GM12801 (cell line): ENCODE results near the gene COLGALT1.

ENCODE experiments used
- TF ChIP-seq, protein P1 (sequence below): IDR thresholded peaks from one replicate; pipeline ENCODE4 v1.5.1; 2011; ENCODE audit warnings: control low read depth; ENCODE audit not compliant: insufficient read length; ENCODE audit errors: extremely low read depth

Gene COLGALT1

DNA sequence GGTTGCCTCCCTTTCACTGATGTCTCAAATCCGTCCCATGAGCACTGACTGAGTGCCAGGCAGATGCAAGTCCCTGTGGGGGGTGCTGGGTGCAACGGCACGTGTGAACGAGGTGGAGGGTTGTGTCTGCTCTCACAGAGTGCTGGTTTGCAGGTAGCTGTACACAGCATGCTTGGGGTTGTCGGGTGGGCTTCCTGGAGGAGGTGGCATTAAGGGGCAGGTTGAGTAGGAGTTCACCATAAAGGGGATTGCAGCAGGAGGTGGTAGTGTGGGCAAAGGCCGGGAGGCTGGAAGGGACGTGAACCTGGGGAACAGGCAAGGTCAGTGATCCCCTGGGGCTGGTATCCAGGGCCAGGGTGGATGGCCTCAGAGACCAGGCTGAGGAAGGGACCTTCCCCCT, 17.2 kb downstream of the COLGALT1 start:
- TF ChIP-seq, protein P1, sequence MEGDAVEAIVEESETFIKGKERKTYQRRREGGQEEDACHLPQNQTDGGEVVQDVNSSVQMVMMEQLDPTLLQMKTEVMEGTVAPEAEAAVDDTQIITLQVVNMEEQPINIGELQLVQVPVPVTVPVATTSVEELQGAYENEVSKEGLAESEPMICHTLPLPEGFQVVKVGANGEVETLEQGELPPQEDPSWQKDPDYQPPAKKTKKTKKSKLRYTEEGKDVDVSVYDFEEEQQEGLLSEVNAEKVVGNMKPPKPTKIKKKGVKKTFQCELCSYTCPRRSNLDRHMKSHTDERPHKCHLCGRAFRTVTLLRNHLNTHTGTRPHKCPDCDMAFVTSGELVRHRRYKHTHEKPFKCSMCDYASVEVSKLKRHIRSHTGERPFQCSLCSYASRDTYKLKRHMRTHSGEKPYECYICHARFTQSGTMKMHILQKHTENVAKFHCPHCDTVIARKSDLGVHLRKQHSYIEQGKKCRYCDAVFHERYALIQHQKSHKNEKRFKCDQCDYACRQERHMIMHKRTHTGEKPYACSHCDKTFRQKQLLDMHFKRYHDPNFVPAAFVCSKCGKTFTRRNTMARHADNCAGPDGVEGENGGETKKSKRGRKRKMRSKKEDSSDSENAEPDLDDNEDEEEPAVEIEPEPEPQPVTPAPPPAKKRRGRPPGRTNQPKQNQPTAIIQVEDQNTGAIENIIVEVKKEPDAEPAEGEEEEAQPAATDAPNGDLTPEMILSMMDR = no peak

DNA sequence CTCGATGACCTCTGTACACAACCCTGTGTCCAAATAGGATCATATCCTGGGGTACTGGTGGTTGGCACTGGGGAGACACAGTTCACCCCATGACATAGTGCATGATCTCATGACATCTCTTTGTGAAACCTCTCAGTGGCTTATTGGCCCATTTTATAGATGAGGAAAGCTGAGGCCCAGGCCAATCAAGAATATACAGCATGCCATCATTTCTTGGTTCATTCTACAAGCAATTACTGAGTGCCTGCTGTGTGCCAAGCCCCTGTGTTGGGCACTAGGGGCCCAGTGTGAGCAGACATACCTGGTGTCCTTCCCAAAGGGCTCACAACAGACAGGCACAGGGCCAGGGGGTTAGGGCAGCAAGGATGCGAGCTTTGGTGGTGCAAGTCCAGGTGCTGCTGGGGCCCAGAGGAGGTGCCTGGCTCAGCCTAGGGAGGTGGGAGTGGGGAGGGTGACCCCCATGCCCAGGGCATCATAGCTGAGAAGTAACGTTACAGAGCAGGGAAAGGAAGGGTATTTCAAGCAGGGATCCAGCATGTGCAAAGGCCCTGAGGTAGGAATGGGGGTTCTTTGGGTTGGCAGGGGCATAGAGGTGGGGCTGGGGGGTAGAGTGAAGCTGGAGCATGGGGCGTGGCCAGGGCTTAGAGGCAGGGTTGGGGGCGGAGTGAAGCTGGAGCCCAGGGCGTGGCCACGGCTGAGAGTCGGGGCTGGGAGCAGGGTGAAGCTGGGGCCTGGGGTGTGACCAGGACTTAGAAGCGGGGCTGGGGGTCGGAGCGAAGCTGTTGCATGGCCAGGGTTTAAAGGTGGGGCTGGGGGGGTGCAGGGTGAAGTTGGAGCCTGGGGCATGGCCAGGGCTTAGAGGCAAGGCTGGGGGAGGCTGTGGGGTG, 20.7 kb downstream of the COLGALT1 start:
- TF ChIP-seq, protein P1 = no peak

DNA sequence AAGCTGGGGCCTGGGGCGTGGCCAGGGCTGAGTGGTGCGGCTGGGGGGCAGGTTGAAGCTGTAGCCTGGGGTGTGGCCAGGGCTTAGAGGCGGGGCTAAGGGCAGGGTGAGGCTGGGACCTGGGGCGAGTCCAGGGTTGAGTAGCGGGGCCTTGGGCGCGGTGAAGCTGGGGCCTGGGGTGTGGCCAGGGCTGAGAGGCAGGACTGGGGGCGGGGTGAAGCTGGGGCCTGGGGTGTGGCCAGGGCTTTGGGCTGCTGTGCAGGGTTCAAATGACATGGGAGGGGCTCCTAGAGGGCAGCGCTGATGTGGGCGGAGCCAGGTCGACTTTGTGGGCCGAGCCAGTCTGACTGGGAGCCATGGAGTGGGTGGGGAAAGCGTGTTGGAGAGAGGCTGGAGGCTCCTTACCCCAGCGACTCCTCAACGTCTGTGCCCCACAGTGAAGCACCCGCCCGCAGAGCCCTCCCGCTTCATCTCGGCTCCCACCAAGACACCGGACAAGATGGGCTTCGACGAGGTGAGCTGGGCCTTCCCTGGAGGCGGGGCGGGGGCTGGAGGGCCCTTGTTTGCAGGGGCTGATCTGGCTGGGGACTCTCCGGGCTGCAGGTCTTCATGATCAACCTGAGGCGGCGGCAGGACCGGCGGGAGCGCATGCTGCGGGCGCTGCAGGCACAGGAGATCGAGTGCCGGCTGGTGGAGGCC, 21.5 kb downstream of the COLGALT1 start:
- TF ChIP-seq, protein P1 = no peak

DNA sequence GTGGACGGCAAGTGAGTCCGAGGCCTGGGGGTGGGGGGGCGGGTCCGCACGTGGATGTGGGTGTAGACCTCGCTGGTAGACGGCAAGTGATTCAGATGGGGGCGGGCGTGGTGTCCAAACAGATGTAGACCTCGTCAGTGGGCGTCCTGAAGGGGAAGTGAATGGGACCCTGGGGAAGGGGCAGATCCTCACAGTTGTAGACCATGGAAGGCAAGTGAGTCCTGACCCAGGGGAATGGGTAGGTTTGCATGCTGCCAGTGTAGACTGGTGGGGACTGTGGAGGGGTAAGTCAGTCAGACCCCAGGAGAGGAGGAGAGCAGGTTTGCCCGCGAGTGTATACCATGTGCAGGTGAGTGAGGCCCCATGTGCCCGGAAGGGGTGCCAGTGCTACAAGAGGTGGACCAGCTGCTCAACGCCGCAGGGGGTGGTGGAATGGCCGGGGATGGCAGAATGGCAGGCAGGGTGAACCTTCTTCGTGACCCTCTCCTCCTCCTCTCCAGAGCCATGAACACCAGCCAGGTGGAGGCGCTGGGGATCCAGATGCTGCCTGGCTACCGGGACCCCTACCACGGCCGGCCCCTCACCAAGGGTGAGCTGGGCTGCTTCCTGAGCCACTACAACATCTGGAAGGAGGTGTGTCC, 22.1 kb downstream of the COLGALT1 start:
- TF ChIP-seq, protein P1 = no peak

DNA sequence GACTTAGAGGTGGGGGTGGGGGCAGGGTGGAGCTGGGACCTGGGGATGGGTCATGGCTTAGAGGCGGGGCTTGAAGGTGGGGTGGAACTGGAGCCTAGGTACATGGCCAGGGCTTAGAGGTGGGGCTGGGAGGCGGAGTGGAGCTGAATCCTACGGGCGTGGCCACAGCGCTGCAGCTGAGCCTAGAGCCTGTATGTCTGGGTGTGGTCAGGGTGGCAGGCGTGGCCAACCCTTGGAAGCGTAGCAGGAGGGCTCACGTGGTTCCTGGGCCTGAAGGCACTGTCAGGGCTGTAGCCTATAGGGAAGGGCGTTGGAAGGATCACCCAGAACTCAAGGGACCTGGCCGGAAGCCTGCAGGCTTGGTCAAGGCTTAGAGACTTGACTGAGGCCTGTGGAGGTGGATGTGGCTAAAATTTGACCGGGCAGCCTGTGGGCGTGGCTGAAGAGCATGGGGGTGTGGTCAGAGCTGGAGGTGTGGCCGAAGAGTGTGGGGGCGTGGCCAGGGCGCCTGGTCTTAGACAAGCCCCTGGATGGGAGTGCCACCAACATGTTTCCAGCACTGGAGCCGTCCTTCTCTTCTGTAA, 24.3 kb downstream of the COLGALT1 start:
- TF ChIP-seq, protein P1 = no peak

DNA sequence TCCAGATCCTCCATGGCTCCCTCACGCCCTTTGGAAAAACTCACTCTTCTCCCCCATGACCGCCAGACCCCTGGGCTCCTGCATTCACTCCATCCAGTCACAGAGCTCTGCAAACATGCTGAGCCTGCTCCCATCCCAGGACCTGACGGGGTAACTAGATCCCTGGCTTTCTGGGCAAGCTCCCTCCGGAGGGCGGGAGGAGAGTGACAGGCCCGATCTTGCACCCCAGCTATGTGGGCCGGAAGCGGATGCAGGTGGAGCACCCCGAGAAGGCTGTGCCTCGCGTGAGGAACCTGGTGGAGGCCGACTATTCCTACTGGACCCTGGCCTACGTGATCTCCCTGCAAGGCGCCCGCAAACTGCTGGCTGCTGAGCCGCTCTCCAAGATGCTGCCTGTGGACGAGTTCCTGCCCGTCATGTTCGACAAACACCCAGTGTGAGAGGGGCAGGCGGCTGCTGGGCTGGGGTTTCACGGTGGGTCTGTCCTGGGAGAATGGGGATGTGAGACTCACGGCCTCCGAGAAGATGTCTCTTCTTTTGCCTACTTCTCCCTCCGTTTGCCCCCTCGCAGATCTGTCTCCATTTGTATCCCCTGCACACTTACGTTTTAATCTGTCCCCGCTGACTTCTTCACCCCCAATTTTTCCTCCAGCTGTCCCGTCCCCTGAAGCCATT, 25.2 kb downstream of the COLGALT1 start:
- TF ChIP-seq, protein P1 = no peak
